Activated naive CD8-positive, alpha-beta T cell treated with anti-CD3 and anti-CD28 coated beads, Interleukin-2, amount 50 U/mL, for 16 hours (primary cell): ENCODE data around the gene AP1M2.
"Not testable (repeated sequence)": the region's sequence is repeated elsewhere in the genome, so short reads cannot be mapped to it uniquely, and the experiment has no call there.

Source experiments
- DNase-seq: peaks from one replicate; pipeline ENCODE4 v3.0.0-alpha.2; 2020; ENCODE audit warnings: low read depth, low spot score

Gene AP1M2

GRCh38 chr19:10538204-10538983 is 48.7 kb downstream of the AP1M2 start:
- DNase-seq: no peak

- no peak for DNase-seq
These were observed 49.4 kb downstream of the AP1M2 start for GRCh38 chr19:10537668-10538067.

GRCh38 chr19:10535613-10536012 is 51.5 kb downstream of the AP1M2 start:
- DNase-seq: no peak

- no peak for DNase-seq
These were observed 53.3 kb downstream of the AP1M2 start for GRCh38 chr19:10533646-10534386.

- DNase-seq: no peak
These were observed 54.7 kb downstream of the AP1M2 start for GRCh38 chr19:10532457-10532856.

GRCh38 chr19:10526887-10527286 is 60.2 kb downstream of the AP1M2 start:
- not testable (repeated sequence) for DNase-seq

- DNase-seq: no peak
These were observed 61.5 kb downstream of the AP1M2 start for GRCh38 chr19:10525636-10526035.

GRCh38 chr19:10523135-10523636 is 63.9 kb downstream of the AP1M2 start:
- no peak for DNase-seq
